ENCODE results near the gene ABTB1.

DNA sequence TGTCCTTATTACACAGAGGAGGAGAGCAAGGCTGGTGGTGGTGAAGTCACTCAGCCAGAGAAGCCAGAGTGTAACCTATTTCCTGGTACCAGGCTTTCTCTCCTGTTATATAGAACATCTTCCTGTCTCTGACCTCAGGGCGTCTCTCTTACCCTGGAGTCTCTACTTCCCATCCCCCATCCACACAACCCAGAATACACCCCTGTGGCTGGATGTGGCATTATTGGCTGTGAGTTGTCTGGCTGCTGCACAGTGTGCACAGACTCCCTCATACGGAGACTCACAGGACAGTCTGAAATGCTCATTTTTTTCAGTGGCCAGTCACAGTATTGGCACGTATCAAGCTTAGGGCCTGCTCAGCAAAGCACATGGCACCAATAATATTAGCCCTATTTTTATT is 35.2 kb upstream of the ABTB1 start:
- TF ChIP-seq, protein P1, sequence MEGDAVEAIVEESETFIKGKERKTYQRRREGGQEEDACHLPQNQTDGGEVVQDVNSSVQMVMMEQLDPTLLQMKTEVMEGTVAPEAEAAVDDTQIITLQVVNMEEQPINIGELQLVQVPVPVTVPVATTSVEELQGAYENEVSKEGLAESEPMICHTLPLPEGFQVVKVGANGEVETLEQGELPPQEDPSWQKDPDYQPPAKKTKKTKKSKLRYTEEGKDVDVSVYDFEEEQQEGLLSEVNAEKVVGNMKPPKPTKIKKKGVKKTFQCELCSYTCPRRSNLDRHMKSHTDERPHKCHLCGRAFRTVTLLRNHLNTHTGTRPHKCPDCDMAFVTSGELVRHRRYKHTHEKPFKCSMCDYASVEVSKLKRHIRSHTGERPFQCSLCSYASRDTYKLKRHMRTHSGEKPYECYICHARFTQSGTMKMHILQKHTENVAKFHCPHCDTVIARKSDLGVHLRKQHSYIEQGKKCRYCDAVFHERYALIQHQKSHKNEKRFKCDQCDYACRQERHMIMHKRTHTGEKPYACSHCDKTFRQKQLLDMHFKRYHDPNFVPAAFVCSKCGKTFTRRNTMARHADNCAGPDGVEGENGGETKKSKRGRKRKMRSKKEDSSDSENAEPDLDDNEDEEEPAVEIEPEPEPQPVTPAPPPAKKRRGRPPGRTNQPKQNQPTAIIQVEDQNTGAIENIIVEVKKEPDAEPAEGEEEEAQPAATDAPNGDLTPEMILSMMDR (IDR thresholded peaks at IDR 0.05) = no peak
- TF ChIP-seq POLR2A (IDR thresholded peaks at IDR 0.05) = no peak
